Vagina (tissue), 2 donors: ENCODE data around the gene GAL3ST2.

Experiments used
- POLR2A ChIP-seq, 2 donors: fragments of 450-650 bp; IDR thresholded peaks; one replicate each; pipeline ENCODE4 v1.6.1; 2017; ENCODE audit warnings: antibody characterized with exemption in 2 of 2, mild to moderate bottlenecking in 2 of 2, moderate library complexity in 2 of 2
- TF ChIP-seq, protein P1 (sequence below), 3 experiments: fragments of 450-650 bp in 2 of 3; fragments of 200-600 bp in 1 of 3; sonication (generic) in 1 of 3; IDR thresholded peaks; one replicate each; pipeline ENCODE4 v1.5.1; 2017 to 2019; ENCODE audit warnings: antibody characterized with exemption in 3 of 3, mild to moderate bottlenecking in 2 of 3, moderate library complexity in 2 of 3

DNA sequence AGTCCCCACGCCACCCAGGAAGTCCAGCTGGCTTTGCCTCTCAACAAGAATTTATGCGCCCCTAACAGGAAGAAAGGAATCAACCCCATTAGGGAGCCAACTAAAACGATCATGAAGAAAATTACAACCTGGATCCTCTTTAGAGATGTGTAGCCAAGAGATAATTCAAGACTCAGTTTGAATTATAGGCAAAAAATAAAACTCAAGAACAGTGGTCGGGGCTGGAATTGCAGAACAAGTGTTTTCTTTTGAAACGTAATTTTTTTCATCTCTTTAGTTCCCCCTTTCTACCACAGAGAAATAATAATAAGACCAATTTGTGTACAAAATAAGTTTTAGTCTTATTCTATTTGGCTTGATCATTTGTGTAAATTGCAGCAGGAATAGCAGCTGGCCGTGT lies 59.7 kb downstream of the GAL3ST2 start:
- TF ChIP-seq, protein P1, sequence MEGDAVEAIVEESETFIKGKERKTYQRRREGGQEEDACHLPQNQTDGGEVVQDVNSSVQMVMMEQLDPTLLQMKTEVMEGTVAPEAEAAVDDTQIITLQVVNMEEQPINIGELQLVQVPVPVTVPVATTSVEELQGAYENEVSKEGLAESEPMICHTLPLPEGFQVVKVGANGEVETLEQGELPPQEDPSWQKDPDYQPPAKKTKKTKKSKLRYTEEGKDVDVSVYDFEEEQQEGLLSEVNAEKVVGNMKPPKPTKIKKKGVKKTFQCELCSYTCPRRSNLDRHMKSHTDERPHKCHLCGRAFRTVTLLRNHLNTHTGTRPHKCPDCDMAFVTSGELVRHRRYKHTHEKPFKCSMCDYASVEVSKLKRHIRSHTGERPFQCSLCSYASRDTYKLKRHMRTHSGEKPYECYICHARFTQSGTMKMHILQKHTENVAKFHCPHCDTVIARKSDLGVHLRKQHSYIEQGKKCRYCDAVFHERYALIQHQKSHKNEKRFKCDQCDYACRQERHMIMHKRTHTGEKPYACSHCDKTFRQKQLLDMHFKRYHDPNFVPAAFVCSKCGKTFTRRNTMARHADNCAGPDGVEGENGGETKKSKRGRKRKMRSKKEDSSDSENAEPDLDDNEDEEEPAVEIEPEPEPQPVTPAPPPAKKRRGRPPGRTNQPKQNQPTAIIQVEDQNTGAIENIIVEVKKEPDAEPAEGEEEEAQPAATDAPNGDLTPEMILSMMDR (IDR thresholded peaks at IDR 0.05) = no peak
- no peak for TF ChIP-seq POLR2A (IDR thresholded peaks at IDR 0.05)
